Activated naive CD8-positive, alpha-beta T cell treated with anti-CD3 and anti-CD28 coated beads, Interleukin-2, amount 50 U/mL, for 24 hours (primary cell): ENCODE data around the gene PSMA3.

ENCODE experiments used
- ATAC-seq: fragments of 150-1000 bp; cut with Tn5 transposase; one replicate; pipeline ENCODE4 v1.10.0; 2021
- DNase-seq: peaks from one replicate; pipeline ENCODE4 v3.0.0; 2021
- H3K27ac Mint-ChIP-seq: one replicate; pipeline ENCODE4 v1.8.0; 2021; ENCODE audit warnings: mild to moderate bottlenecking, mixed read lengths
- H3K27me3 Mint-ChIP-seq: one replicate; pipeline ENCODE4 v1.8.0; 2021; ENCODE audit warnings: mixed read lengths
- H3K36me3 Mint-ChIP-seq: one replicate; pipeline ENCODE4 v1.8.0; 2021; ENCODE audit warnings: low read depth, mixed read lengths
- H3K4me1 Mint-ChIP-seq: one replicate; pipeline ENCODE4 v1.8.0; 2021; ENCODE audit warnings: mixed read lengths
- H3K4me3 Mint-ChIP-seq: one replicate; pipeline ENCODE4 v1.8.0; 2021; ENCODE audit warnings: mild to moderate bottlenecking, moderate library complexity, mixed read lengths
- H3K9me3 Mint-ChIP-seq: one replicate; pipeline ENCODE4 v1.8.0; 2021; ENCODE audit warnings: mixed read lengths

The PSMA3 gene

DNA sequence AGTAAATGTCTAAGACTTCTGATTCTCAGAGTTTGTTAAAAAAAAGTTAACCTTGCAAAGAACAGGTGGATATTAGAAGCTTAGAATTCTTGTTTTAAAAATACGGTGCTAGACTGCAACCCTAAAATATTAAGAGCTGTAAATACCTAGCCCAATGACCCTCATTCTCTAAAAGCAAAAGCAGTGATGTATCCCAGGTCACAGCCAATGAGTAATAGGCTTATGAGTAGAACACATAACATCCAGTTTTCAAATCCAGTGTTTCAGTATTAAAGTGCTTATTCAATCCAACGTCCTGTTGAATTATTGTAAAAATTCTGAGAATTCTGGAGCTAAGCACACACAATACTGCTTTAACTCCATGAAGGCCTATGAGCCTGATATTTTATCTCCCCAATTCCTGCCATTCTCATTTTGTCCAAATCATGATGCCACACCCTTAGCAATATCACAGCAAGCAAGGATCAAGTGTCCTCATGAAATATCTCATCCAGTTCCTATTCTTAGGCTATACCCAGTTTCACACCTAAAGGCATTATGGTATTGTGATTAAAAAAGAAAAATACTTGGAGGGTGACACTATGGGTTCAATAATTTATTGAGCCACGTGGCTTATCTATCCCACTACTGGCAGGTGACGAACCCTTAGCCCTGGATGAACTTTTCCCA is 38.4 kb downstream of the PSMA3 start:
- DNase-seq (no peak), ATAC-seq (no peak)
- Mint-ChIP-seq H3K36me3 (peaks cover 74% of the 10 kb centered on the region), H3K4me1 (peaks cover 65% of the 10 kb centered on the region), H3K27ac (peak overlapping the region; percentile 89), H3K9me3 (no peaks in the 10 kb centered on the region), H3K4me3 (no peak overlapping the region), H3K27me3 (no peaks in the 10 kb centered on the region)

DNA sequence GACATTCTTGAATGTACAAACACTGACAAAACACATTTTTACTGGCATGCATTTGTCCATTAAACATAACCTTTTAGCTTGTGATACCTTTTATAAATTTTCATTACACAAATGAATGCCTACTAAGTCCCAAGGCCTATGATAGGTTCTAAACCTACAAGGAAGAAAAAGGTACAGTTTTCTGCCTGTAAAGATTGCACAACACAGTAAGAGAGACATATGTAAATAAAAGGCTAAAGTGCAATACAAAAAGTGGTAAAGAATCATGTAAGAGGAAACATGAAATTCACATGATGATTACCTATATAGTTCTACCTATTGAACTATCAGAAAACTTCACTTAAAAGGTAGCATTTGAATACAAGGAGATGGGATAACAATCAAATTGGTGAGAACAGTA is 39.1 kb downstream of the PSMA3 start:
- Mint-ChIP-seq H3K9me3 (no peaks in the 10 kb centered on the region), H3K36me3 (peaks cover 79% of the 10 kb centered on the region), H3K4me1 (peaks cover 69% of the 10 kb centered on the region), H3K27me3 (no peaks in the 10 kb centered on the region), H3K4me3 (no peak overlapping the region), H3K27ac (peak overlapping the region; percentile 17)
- ATAC-seq (no peak), DNase-seq (no peak)

DNA sequence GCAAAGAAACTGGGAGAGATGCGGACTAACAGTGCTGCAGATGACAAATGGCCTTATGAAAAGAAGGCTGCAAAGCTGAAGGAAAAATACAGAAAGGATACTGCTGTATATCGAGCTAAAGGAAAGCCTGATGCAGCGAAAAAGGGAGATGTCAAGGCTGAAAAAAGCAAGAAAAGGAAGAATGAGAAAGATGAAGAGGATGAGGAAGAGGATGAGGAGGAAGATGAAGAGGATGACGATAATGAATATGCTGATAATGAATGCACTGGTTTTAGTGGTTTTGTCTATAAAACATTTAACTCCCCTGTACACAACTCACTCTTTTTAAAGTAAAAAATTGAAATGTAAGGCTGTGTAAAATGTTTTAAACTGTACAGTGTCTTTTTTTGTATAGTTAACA is 40.5 kb downstream of the PSMA3 start:
- Mint-ChIP-seq H3K27me3 (no peaks in the 10 kb centered on the region), H3K9me3 (no peaks in the 10 kb centered on the region), H3K4me1 (peaks cover 74% of the 10 kb centered on the region), H3K27ac (peak overlapping the region; percentile 12), H3K4me3 (no peak overlapping the region), H3K36me3 (peaks cover 83% of the 10 kb centered on the region)
- DNase-seq, result no peak
- ATAC-seq, result no peak

DNA sequence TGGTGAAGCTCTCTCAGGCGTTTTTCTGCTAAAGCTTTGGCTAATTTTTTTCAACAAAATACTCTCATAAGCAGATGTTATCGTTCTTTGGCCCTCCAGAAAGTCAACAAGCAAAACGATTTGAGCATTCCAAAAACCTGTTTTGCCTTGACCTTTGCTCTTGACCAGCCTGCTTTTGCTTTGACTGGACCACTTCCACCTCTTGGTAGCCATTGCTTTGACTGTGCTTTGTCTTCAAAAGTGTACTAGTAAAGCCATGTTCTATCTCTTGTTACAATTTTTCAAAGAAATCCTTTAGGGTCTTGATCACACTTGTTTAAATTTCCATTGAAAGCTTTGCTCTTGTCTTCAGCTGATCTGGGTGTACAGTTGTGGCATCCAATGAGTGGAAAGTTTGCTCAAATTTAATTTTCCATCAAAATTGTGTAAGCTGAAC is 43.0 kb downstream of the PSMA3 start:
- no peak overlapping the region for H3K27ac Mint-ChIP-seq
- H3K9me3 Mint-ChIP-seq, result no peaks in the 10 kb centered on the region
- DNase-seq (no peak), ATAC-seq (no peak)
- H3K4me3 Mint-ChIP-seq, result no peak overlapping the region
- peaks cover 75% of the 10 kb centered on the region for H3K36me3 Mint-ChIP-seq
- H3K27me3 Mint-ChIP-seq, result no peaks in the 10 kb centered on the region
- peaks cover 66% of the 10 kb centered on the region for H3K4me1 Mint-ChIP-seq

DNA sequence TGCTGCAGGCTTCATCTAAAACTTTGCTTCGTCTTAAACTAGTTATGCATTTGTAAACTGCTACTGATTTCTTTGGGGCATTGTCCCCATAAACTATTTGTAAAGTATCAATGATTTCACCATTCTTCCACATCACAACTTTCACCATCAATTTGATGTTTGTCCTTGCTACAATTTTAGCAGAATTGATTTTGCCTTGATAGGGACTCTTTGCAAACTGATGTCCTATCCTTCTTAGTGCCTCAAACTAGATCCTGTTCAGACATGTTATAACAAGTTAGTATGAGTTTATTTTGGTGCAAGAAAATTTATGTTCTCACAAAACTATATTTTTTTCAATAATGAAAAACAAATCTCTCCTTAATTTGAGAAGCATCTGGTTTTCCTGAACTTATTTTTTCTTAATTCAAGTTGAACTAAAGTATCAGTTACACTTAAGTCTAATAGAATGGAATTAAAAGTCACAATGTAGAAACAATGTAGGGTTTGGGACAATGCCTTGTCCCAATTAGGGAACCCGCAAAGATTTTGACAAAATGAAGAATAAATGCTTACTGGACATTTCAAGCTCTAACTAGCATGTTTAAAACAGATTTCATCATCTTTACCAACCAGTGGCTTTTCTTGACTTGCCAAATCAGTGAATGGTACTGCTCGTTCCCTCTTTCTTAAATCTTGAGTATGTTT is 43.6 kb downstream of the PSMA3 start:
- Mint-ChIP-seq H3K4me1 (peaks cover 63% of the 10 kb centered on the region), H3K27ac (peak overlapping the region; percentile 65), H3K4me3 (no peak overlapping the region), H3K27me3 (no peaks in the 10 kb centered on the region), H3K9me3 (no peaks in the 10 kb centered on the region), H3K36me3 (peaks cover 77% of the 10 kb centered on the region)
- no peak for DNase-seq
- ATAC-seq, result no peak

DNA sequence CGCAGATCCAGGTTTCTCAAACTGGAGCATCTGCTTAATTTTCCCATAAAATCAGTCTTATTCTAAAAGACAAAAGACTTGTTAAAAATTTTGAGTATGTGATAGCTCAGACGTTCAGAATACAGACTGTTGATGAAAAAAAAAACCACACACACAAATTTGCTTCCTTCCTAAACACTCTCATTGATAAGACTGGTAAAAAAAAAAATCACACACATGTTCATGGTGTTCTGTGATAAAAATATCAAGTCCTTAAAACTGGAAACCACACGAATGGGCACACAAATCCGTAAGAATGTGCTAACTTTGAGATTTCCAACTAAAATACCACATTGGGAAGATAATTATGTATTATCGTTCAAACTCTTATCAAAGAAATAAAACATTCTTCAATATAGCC is 47.0 kb downstream of the PSMA3 start:
- peaks cover 78% of the 10 kb centered on the region for H3K36me3 Mint-ChIP-seq
- DNase-seq, result no peak
- H3K4me1 Mint-ChIP-seq, result peaks cover 73% of the 10 kb centered on the region
- H3K27ac Mint-ChIP-seq, result no peak overlapping the region
- ATAC-seq, result no peak
- no peaks in the 10 kb centered on the region for H3K9me3 Mint-ChIP-seq
- H3K4me3 Mint-ChIP-seq, result no peak overlapping the region
- H3K27me3 Mint-ChIP-seq, result no peaks in the 10 kb centered on the region

DNA sequence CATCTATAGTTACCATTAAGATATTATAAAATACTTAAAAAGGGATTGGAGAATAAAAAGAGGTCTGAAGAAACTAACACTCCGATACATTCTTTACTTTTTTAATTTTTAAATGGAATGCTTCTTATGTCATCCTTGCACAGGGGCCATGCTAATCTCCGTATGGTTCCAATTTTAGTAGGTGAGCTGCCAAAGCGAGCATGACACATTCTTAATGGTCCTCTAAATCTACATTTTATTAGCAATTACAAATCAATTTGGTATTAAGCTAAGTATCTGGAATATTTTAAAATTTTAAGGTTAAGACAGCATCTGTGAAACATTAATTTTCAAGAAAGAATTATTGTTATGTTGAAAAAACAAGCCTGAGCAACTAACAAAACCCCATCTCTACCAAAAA is 47.5 kb downstream of the PSMA3 start:
- peaks cover 75% of the 10 kb centered on the region for H3K36me3 Mint-ChIP-seq
- DNase-seq (no peak), ATAC-seq (no peak)
- H3K27ac Mint-ChIP-seq, result no peak overlapping the region
- peaks cover 76% of the 10 kb centered on the region for H3K4me1 Mint-ChIP-seq
- no peaks in the 10 kb centered on the region for H3K27me3 Mint-ChIP-seq
- no peak overlapping the region for H3K4me3 Mint-ChIP-seq
- no peaks in the 10 kb centered on the region for H3K9me3 Mint-ChIP-seq

DNA sequence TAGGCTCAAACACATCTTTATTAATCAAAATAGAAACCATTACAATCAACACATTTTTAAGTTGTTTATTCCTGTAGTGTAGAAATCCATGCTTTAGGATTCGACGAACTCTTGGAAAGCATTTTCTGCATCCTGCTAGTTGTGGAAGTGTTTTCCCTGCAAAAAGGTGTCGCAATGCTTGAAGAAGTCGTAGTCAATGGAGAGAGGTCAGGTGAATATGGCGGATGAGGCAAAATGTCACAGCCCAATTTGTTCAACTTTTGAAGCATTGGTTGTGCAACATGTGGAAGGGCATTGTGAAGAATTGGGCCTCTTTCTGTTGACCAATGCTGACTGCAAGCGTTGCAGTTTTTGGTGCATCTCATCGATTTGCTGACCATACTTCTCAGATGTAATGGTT is 49.6 kb downstream of the PSMA3 start:
- Mint-ChIP-seq H3K36me3 (peaks cover 55% of the 10 kb centered on the region), H3K4me3 (no peak overlapping the region), H3K27me3 (no peaks in the 10 kb centered on the region), H3K4me1 (peaks cover 58% of the 10 kb centered on the region), H3K27ac (peak overlapping the region; percentile 42), H3K9me3 (no peaks in the 10 kb centered on the region)
- DNase-seq (no peak), ATAC-seq (no peak)

DNA sequence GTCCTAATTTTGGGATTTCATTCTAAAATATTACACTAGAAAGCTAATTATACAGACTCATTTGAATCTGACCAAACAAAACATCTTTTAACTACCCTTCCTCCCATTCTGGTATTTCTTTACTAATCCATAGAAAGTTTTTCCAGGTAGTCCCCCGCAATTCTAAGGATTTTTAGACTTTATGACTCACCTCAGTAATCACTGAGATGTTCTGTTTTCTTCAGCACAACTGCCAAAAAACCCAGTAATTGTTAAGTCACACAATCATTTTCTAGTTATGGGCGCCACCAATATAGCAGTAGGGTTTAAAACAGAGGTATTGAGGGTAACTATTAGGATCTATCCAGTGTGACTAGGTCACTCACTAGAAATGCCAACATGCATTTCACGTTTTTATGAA is 52.1 kb downstream of the PSMA3 start:
- Mint-ChIP-seq H3K27me3 (no peaks in the 10 kb centered on the region), H3K4me1 (peaks cover 56% of the 10 kb centered on the region), H3K4me3 (no peak overlapping the region), H3K27ac (no peak overlapping the region), H3K9me3 (no peaks in the 10 kb centered on the region), H3K36me3 (peaks cover 37% of the 10 kb centered on the region)
- ATAC-seq (no peak), DNase-seq (no peak)

DNA sequence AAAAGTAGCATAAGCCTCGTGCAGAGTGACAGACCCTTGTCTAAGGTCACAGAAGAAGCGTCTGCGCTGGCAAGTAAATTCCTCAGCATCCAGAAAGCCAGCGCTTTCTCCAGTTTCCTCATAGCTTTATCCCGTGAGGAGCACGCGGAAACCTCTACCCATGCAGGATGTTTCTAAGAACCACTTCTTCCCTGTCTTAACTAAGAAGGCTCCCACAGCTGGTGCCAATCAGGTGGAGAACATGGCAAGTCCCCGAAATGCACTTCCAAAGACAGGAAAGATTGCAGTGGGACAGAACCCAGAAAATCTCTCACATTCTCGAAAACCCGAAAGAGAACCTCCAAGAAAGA is 52.7 kb downstream of the PSMA3 start:
- Mint-ChIP-seq H3K27ac (no peak overlapping the region), H3K4me1 (peaks cover 55% of the 10 kb centered on the region), H3K27me3 (no peaks in the 10 kb centered on the region), H3K4me3 (no peak overlapping the region), H3K9me3 (no peaks in the 10 kb centered on the region), H3K36me3 (peaks cover 36% of the 10 kb centered on the region)
- DNase-seq, result peak; percentile 18
- ATAC-seq, result no peak

DNA sequence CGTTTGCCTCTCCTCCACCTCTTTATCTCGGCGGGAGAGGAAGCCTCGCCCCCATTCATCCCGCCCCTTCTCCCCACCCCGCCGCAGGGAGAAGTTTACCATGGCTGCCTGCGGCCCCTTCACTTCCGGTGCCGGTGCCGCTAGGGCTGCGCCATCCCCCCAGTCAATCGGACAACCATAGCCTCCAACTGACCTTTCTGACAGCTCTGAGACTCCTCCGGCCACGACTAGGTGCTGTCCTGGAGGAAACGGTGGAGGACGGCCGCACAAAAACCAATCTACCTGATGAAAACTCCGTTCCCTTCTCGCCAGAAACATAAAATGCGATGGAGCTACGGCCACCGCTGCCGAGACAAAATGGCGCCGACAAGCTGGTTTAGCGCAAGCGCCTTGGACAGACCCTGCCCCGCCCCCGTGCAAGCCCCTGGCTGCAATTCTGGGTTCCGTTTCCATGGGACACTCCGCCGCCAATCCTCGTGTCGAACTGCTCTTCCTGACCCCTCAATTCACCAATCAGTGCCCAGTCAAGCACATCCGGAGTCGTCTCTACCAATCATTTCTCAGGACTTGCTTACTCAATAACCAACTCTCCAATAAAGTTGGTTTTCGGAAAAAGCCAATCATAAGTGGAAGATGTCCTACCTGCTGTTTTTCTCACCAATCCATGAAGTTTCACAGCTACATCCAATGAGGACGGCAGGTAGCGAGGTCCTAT is 53.3 kb downstream of the PSMA3 start:
- DNase-seq, result peak; percentile 97
- H3K36me3 Mint-ChIP-seq, result peaks cover 31% of the 10 kb centered on the region
- no peak overlapping the region for H3K27ac Mint-ChIP-seq
- H3K4me1 Mint-ChIP-seq, result peaks cover 50% of the 10 kb centered on the region
- H3K27me3 Mint-ChIP-seq, result no peaks in the 10 kb centered on the region
- peak; percentile 92 for ATAC-seq
- no peaks in the 10 kb centered on the region for H3K9me3 Mint-ChIP-seq
- no peak overlapping the region for H3K4me3 Mint-ChIP-seq

DNA sequence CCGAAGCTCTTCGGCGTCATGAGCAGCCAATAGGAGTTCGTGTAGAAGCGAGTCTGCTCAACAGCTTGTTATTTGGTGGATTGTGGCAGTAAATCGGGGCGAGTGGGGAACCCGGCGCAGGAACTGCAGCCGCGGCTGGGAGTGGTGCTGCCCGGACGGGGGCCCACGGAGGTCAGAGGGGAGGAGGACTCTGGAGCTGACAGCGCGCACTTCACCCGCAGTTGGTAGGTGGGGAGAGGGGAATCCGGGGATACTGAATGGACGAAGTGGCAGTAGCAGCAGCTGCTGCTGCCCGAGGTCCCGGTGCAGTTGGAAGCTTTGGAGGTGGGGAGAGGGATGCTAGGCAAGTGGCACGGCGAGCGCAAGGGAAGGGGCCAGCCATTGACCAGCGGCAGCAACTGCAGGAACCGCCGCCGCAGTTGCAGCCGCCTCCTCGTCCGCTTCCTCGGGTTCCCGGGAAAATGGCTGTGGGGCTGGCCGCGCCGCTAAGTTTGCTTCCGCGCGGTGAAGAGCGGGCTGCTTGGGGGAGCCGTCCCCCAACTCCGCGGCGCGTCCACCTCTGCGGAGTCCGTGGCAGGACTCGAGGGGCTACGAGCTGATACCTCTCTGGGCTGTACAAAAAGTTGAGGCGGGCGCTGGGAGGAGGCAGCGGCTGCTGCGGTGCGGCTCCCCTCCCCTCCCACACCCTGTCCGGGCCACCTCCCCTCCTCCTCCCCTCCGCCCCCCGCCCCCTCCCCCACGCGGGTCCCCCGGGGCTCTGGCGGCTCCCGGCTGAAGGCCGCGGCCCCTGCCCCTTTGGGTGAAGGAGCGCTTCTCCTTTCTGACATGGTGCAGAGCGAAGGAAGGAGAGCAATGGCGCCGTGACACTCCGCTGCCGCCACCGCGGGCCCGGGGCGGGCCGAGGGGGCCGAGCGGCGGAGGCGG is 54.1 kb downstream of the PSMA3 start, which contains the start of gene ARID4A:
TSS of gene ARID4A (plus strand) at position 79 of the 924 bp plus-strand sequence. CDS start 1,300 bp downstream, outside the sequence.
- Mint-ChIP-seq H3K36me3 (peaks cover 27% of the 10 kb centered on the region), H3K4me1 (peaks cover 45% of the 10 kb centered on the region), H3K4me3 (peak within 1 kb of the TSS; percentile 93), H3K9me3 (no peaks in the 10 kb centered on the region), H3K27ac (no peak within 1 kb of the TSS), H3K27me3 (no peaks in the 10 kb centered on the region)
- peak; percentile 74 for DNase-seq
- ATAC-seq, result no peak

DNA sequence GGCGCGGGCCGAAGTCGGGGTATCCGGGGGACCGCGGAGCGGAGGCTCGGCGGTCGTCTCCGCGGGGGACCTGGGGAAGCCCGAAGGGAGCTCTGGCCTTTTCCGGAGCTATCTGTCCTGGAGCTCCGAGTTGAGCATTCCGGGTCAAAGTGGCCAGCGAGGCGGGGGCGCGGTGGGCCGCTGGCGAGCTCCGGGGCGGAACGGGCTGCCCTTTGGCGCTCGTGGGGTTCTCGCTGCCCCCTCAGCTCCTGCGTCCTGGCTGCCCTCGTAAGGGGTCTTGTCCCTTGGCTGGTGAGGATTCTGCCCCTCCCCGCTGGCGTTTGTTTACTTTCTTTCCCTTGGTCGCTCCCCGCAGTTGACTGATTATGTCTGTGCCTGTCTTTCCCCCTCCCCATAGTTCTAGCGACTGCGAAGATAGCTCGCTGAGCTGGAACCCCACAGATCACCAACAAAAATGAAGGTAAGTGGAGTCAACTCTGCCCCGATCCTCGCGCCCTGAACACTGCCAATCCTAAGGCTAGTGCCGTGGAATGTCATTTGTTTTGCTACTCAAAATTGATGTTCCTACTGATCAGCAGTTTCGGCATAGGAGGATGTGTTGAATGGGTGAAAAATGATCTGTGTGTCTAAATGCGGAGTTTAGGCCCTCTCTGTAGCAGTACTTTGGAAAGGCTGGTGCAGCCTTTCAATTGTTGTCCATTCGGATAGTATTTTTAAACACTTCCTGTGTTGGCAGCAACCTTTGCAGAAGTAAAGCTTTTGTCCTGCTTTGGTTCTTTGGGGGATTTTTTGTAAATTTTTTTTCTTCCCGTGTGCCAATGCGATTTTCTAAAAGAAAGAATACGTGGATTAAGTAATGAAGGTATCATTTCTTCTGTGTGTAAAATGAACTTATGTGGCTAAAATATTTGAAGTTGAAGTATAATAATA is 55.0 kb downstream of the PSMA3 start:
- Mint-ChIP-seq H3K4me1 (peaks cover 37% of the 10 kb centered on the region), H3K36me3 (peaks cover 18% of the 10 kb centered on the region), H3K27me3 (no peaks in the 10 kb centered on the region), H3K4me3 (peak overlapping the region; percentile 93), H3K27ac (peak overlapping the region; percentile 88), H3K9me3 (no peaks in the 10 kb centered on the region)
- ATAC-seq, result no peak
- DNase-seq, result peak; percentile 14
